HG02938 (cell line): Measurements from ENCODE around the gene TRMT112.
"Not testable (repeated sequence)": the region's sequence is repeated elsewhere in the genome, so short reads cannot be mapped to it uniquely, and the experiment has no call there.

Experiments
- ATAC-seq: cut with Tn5 transposase; IDR thresholded peaks from one replicate; pipeline ENCODE4 v1.9.1; 2021; ENCODE audit warnings: mild to moderate bottlenecking, moderate library complexity; ENCODE audit not compliant: unreplicated experiment

Gene TRMT112

GRCh38 chr11:64331569-64332371 is 14.4 kb upstream of the TRMT112 start:
- ATAC-seq: no peak

GRCh38 chr11:64330888-64331287 is 13.5 kb upstream of the TRMT112 start:
- ATAC-seq: no peak

GRCh38 chr11:64327993-64328392 is 10.6 kb upstream of the TRMT112 start:
- no peak for ATAC-seq

- no peak for ATAC-seq
Observed at GRCh38 chr11:64327375-64327774, 10.0 kb upstream of the TRMT112 start.

- ATAC-seq: no peak
Observed at GRCh38 chr11:64324692-64325469, 7.5 kb upstream of the TRMT112 start.

GRCh38 chr11:64323984-64324383 is 6.6 kb upstream of the TRMT112 start:
- not testable (repeated sequence) for ATAC-seq

GRCh38 chr11:64323373-64323772 is 6.0 kb upstream of the TRMT112 start:
- no peak for ATAC-seq

- no peak for ATAC-seq
Observed at GRCh38 chr11:64322925-64323260, 5.5 kb upstream of the TRMT112 start.

- ATAC-seq: no peak
Observed at GRCh38 chr11:64321533-64321932, 4.2 kb upstream of the TRMT112 start.

GRCh38 chr11:64321026-64321425 is 3.7 kb upstream of the TRMT112 start:
- no peak for ATAC-seq

- no peak for ATAC-seq
Observed at GRCh38 chr11:64320556-64320955, 3.2 kb upstream of the TRMT112 start.

- no peak for ATAC-seq
Observed at GRCh38 chr11:64318766-64319761, 1.7 kb upstream of the TRMT112 start.

GRCh38 chr11:64317961-64318765 is 804 bp upstream of the TRMT112 start, which contains the start of gene PRDX5:
Gene PRDX5 (plus strand): TSS chr11:64318121. CDS start chr11:64318216, 95 bp downstream.
- ATAC-seq: peak; percentile 64

- ATAC-seq: no peak
Observed at GRCh38 chr11:64316672-64317324, 561 bp downstream of the TRMT112 start.

- not testable (repeated sequence) for ATAC-seq
Observed at GRCh38 chr11:64315667-64316526, 1.5 kb downstream of the TRMT112 start.

GRCh38 chr11:64314805-64315561 is 2.4 kb downstream of the TRMT112 start:
- no peak for ATAC-seq

- no peak for ATAC-seq
Observed at GRCh38 chr11:64314146-64314804, 3.1 kb downstream of the TRMT112 start.
